Measurements from ENCODE around the gene DPH7.
"Not testable (repeated sequence)": the region's sequence is repeated elsewhere in the genome, so short reads cannot be mapped to it uniquely, and the experiment has no call there.

DPH7 gene

GRCh38 chr9:137578518-137579258 lies at the start of gene DPH7:
DPH7 (minus strand) TSS chr9:137578925; CDS start chr9:137578777, 148 bp downstream.
- DNase-seq (ENCODE audit: low read depth, low spot score) = peak; percentile 49

- DNase-seq (ENCODE audit: low read depth, low spot score) = not testable (repeated sequence)
Measured at GRCh38 chr9:137627406-137627805, 48.7 kb upstream of the DPH7 start.

- DNase-seq (ENCODE audit: low read depth, low spot score) = no peak
Measured at GRCh38 chr9:137626464-137626863, 47.7 kb upstream of the DPH7 start.

- not testable (repeated sequence) for DNase-seq (ENCODE audit: low read depth, low spot score)
Measured at GRCh38 chr9:137622211-137622610, 43.5 kb upstream of the DPH7 start.

GRCh38 chr9:137621131-137621757 lies 42.5 kb upstream of the DPH7 start:
- DNase-seq (ENCODE audit: low read depth, low spot score) = no peak

GRCh38 chr9:137620581-137620980 lies 41.9 kb upstream of the DPH7 start:
- no peak for DNase-seq (ENCODE audit: low read depth, low spot score)

GRCh38 chr9:137620048-137620405 lies 41.3 kb upstream of the DPH7 start:
- no peak for DNase-seq (ENCODE audit: low read depth, low spot score)

- DNase-seq (ENCODE audit: low read depth, low spot score) = no peak
Measured at GRCh38 chr9:137619240-137620047, 40.7 kb upstream of the DPH7 start.

GRCh38 chr9:137618105-137619067 lies 39.7 kb upstream of the DPH7 start, which contains the start of gene EHMT1:
EHMT1 (plus strand) TSS chr9:137619005; CDS start chr9:137619029, 24 bp downstream.
- no peak for DNase-seq (ENCODE audit: low read depth, low spot score)

- DNase-seq (ENCODE audit: low read depth, low spot score) = no peak
Measured at GRCh38 chr9:137615387-137615871, 36.7 kb upstream of the DPH7 start.

- no peak for DNase-seq (ENCODE audit: low read depth, low spot score)
Measured at GRCh38 chr9:137614631-137615386, 36.1 kb upstream of the DPH7 start.

- no peak for DNase-seq (ENCODE audit: low read depth, low spot score)
Measured at GRCh38 chr9:137613738-137614523, 35.2 kb upstream of the DPH7 start.

- DNase-seq (ENCODE audit: low read depth, low spot score) = no peak
Measured at GRCh38 chr9:137613259-137613658, 34.5 kb upstream of the DPH7 start.

- no peak for DNase-seq (ENCODE audit: low read depth, low spot score)
Measured at GRCh38 chr9:137612741-137613142, 34.0 kb upstream of the DPH7 start.

GRCh38 chr9:137611623-137612609 lies 33.2 kb upstream of the DPH7 start:
- DNase-seq (ENCODE audit: low read depth, low spot score) = no peak

GRCh38 chr9:137610944-137611343 lies 32.2 kb upstream of the DPH7 start:
- no peak for DNase-seq (ENCODE audit: low read depth, low spot score)

GRCh38 chr9:137607141-137607857 lies 28.6 kb upstream of the DPH7 start:
- DNase-seq (ENCODE audit: low read depth, low spot score) = no peak

GRCh38 chr9:137606734-137607138 lies 28.0 kb upstream of the DPH7 start:
- no peak for DNase-seq (ENCODE audit: low read depth, low spot score)

Measured in brain pericyte (primary cell).